Natural killer cell (primary cell): ENCODE data around the gene RNF220. TPM values are rescaled to one million over a fixed set of nuclear protein-coding genes. Genes with fewer than 3 reads are reported as not detected.

Source experiments
- ATAC-seq, 3 donors: fragments of 150-1000 bp in 2 of 3; fragments of 200-7000 bp in 1 of 3; cut with Tn5 transposase; 1 replicate in 1 of 3; 2 replicates in 2 of 3; pipeline ENCODE4 v1.10.0; 2021; ENCODE audit warnings: mild to moderate bottlenecking in 2 of 3, moderate library complexity in 2 of 3
- DNase-seq, 2 donors: peaks; one replicate each; pipeline versions ENCODE4 v3.0.0 to v3.0.0-alpha.2; 2013 to 2021; ENCODE audit warnings: mixed read lengths in 1 of 2
- H3K27ac ChIP-seq: one replicate; pipeline ENCODE4 v1.5.1; 2013; ENCODE audit warnings: mild to moderate bottlenecking, low read length
- H3K27me3 ChIP-seq: one replicate; pipeline ENCODE4 v1.6.1; 2013; ENCODE audit warnings: low read length; ENCODE audit not compliant: control insufficient read depth, insufficient read depth
- H3K36me3 ChIP-seq: one replicate; pipeline ENCODE4 v1.6.1; 2013; ENCODE audit warnings: low read length; ENCODE audit not compliant: control insufficient read depth, insufficient read depth
- H3K4me1 ChIP-seq: one replicate; pipeline ENCODE4 v1.6.1; 2013; ENCODE audit warnings: low read length; ENCODE audit not compliant: control insufficient read depth, insufficient read depth
- H3K4me3 ChIP-seq: one replicate; pipeline ENCODE4 v1.5.1; 2013; ENCODE audit warnings: low read length
- H3K9me3 ChIP-seq: one replicate; pipeline ENCODE4 v1.6.1; 2013; ENCODE audit warnings: low read length; ENCODE audit not compliant: control insufficient read depth, insufficient read depth
- H3K27ac Mint-ChIP-seq, 2 donors: one replicate each; pipeline ENCODE4 v1.8.0; 2022; ENCODE audit warnings: mild to moderate bottlenecking in 2 of 2, mixed read lengths in 2 of 2, moderate library complexity in 1 of 2
- H3K27me3 Mint-ChIP-seq, 2 donors: one replicate each; pipeline ENCODE4 v1.8.0; 2022; ENCODE audit warnings: low read depth in 2 of 2, mixed read lengths in 2 of 2
- H3K36me3 Mint-ChIP-seq: one replicate; pipeline ENCODE4 v1.8.0; 2022; ENCODE audit warnings: mixed read lengths
- H3K4me1 Mint-ChIP-seq, 2 donors: one replicate each; pipeline ENCODE4 v1.8.0; 2022; ENCODE audit warnings: mixed read lengths in 2 of 2
- H3K4me3 Mint-ChIP-seq: one replicate; pipeline ENCODE4 v1.8.0; 2022; ENCODE audit warnings: mild to moderate bottlenecking, moderate library complexity, mixed read lengths
- H3K9me3 Mint-ChIP-seq, 2 donors: one replicate each; pipeline ENCODE4 v1.8.0; 2022; ENCODE audit warnings: mixed read lengths in 2 of 2
- WGBS: methylation state at CpG from one replicate; pipeline ENCODE4 v1.1.7; 2013; ENCODE audit warnings: missing lambda C conversion rate; ENCODE audit not compliant: insufficient coverage; 5-methylcytosine and 5-hydroxymethylcytosine counted together
- intact Hi-C: fragments of 100-400 bp; cut with micrococcal nuclease; formaldehyde crosslinking; loops from one replicate; pipeline ENCODE4 v1.14.2; 2022
- total RNA-seq, 4 donors: library from RNA; stranded (reverse); fragments of 120-200 nt in 1 of 4; gene quantifications; one replicate each; pipeline versions ENCODE4 v1.2.3 to v1.2.4, GENCODE V29; 2013 to 2022
- TF ChIP-seq, protein P1 (sequence below): fragments of 200-600 bp; IDR thresholded peaks from one replicate; pipeline ENCODE4 v1.8.0; 2022; ENCODE audit warnings: antibody characterized with exemption

Gene RNF220
- total RNA-seq, 3 donors from 2014 or later (not counting 1 experiment from before 2014, with no cell fraction given): 88.5 to 107 (median 105) TPM

DNA sequence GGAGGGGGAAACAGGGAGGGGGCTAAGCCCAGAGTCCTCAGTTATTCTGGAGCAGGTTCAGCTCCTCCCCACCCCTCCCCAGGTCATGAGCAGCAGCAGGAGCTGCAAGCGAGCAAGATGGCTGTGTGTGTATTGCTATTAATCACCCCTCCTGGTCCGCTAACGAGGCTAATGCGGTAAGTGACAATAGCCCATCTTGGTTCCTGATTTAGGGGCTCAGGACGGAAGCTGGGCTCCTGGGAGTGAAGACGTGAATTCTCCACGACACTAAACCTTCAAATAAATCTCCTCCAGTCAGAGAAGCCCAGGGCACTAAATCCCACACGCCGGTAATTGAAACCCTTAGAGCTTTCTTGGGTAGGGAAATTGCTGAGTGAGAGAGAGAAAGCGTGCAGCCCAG, 193.1 kb downstream of the RNF220 start:
- H3K27me3 ChIP-seq: no peaks in the 10 kb centered on the region
- H3K9me3 ChIP-seq: no peaks in the 10 kb centered on the region
- no peak for DNase-seq
- intact Hi-C loops: loop anchor here (10.0 kb wide), 1 partner anchor 593 kb away; no protein-coding TSS in a partner anchor
- peaks cover 0 to 5% of the 10 kb centered on the region in 2 donors for H3K27me3 Mint-ChIP-seq
- no peak overlapping the region for H3K4me3 Mint-ChIP-seq
- H3K36me3 ChIP-seq: no peaks in the 10 kb centered on the region
- TF ChIP-seq, protein P1, sequence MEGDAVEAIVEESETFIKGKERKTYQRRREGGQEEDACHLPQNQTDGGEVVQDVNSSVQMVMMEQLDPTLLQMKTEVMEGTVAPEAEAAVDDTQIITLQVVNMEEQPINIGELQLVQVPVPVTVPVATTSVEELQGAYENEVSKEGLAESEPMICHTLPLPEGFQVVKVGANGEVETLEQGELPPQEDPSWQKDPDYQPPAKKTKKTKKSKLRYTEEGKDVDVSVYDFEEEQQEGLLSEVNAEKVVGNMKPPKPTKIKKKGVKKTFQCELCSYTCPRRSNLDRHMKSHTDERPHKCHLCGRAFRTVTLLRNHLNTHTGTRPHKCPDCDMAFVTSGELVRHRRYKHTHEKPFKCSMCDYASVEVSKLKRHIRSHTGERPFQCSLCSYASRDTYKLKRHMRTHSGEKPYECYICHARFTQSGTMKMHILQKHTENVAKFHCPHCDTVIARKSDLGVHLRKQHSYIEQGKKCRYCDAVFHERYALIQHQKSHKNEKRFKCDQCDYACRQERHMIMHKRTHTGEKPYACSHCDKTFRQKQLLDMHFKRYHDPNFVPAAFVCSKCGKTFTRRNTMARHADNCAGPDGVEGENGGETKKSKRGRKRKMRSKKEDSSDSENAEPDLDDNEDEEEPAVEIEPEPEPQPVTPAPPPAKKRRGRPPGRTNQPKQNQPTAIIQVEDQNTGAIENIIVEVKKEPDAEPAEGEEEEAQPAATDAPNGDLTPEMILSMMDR: no peak
- no peaks in the 10 kb centered on the region for H3K4me1 Mint-ChIP-seq
- 94% methylated on average over 10 of the region's 10 CpGs for WGBS
- no peak overlapping the region for H3K27ac ChIP-seq
- no peak overlapping the region for H3K4me3 ChIP-seq
- no peak overlapping the region for H3K27ac Mint-ChIP-seq
- ATAC-seq: no peak
- no peaks in the 10 kb centered on the region for H3K36me3 Mint-ChIP-seq
- peaks cover 3% of the 10 kb centered on the region for H3K4me1 ChIP-seq
- H3K9me3 Mint-ChIP-seq: no peaks in the 10 kb centered on the region

DNA sequence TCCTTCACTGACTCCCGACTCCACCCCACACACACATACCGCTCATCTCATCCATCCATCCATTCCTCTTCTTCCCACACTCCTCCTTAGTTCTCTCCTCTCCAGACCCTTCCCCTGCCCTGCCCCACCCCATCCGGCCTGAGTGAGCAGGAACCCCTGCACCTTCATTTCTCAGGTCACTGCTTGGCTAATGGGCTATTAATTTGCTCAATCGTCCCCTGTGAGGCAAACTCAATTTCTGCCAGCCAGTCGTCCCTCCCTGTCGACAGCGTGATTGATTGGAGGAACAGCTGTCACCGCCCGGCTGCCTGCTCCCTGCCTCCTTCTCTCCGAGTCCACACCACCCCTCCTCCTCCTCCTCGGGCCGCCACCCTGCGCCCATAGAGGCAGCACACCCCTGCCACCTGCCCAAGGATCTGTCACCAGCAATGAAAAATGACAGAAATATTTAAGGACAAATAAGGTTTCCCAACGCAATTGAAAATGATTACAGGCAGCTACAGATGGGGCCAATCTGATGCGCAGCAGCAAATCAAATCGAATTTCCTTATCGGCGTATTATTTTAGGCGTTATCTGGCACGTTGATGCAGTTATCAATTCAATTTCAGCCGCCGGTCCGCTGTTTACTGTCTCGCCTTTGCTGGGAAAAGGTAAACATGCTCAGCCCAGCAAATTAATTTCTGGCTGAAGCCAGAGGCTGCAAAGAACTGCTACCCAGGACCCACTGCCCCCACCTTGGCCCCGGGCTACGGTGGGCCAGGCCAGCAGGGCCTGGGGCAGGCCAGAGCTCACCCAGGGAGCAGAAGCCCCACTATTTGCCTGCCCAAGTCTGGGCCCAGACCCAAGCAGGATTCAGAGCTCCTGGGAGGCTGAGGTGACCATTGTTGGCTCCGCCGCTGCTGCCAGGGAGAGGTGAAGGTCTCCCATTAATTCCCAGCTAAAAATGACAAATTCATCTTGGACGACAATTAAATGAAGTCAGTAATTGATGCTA, 197.9 kb downstream of the RNF220 start:
- H3K27ac Mint-ChIP-seq: no peak overlapping the region
- H3K9me3 Mint-ChIP-seq: no peaks in the 10 kb centered on the region
- H3K27me3 Mint-ChIP-seq: peaks cover 0 to 5% of the 10 kb centered on the region in 2 donors
- DNase-seq (no peak), ATAC-seq (no peak)
- WGBS: 85% methylated on average over 29 of the region's 29 CpGs
- H3K27me3 ChIP-seq: no peaks in the 10 kb centered on the region
- no peaks in the 10 kb centered on the region for H3K36me3 ChIP-seq
- H3K4me3 Mint-ChIP-seq: no peak overlapping the region
- H3K36me3 Mint-ChIP-seq: no peaks in the 10 kb centered on the region
- H3K9me3 ChIP-seq: no peaks in the 10 kb centered on the region
- H3K27ac ChIP-seq: no peak overlapping the region
- H3K4me1 ChIP-seq: no peaks in the 10 kb centered on the region
- no peak overlapping the region for H3K4me3 ChIP-seq
- TF ChIP-seq, protein P1: no peak
- intact Hi-C loops: no loop called here
- no peaks in the 10 kb centered on the region for H3K4me1 Mint-ChIP-seq

DNA sequence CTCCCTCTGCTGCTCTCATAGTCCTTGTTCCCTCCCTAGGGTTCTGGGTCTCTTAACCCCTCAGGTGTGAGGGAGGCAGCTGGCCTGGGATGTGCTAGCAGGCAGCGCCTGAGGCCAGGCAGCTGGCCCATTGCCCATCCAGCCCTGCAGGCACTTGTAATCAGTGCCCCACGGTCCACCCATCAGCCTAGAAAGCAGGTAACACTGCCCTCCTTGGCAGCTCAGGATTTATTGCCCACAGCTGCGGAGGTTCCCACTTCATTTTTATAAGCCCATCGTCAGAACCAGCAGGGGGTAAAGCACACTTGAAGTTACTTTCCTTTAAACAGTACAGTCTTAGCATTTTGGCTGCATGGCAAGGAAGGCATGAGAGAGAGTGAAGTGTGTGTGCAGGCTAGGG, 198.7 kb downstream of the RNF220 start:
- no peaks in the 10 kb centered on the region for H3K27me3 ChIP-seq
- intact Hi-C loops: no loop called here
- WGBS: 55% methylated on average over 4 of the region's 4 CpGs
- no peaks in the 10 kb centered on the region for H3K36me3 Mint-ChIP-seq
- H3K27ac ChIP-seq: no peak overlapping the region
- no peaks in the 10 kb centered on the region for H3K36me3 ChIP-seq
- no peaks in the 10 kb centered on the region for H3K4me1 ChIP-seq
- ATAC-seq (no peak), DNase-seq (no peak)
- no peaks in the 10 kb centered on the region for H3K9me3 Mint-ChIP-seq
- no peak overlapping the region for H3K4me3 Mint-ChIP-seq
- H3K4me3 ChIP-seq: no peak overlapping the region
- H3K27ac Mint-ChIP-seq: no peak overlapping the region
- TF ChIP-seq, protein P1: no peak
- no peaks in the 10 kb centered on the region for H3K9me3 ChIP-seq
- H3K4me1 Mint-ChIP-seq: no peaks in the 10 kb centered on the region
- H3K27me3 Mint-ChIP-seq: peaks cover 0 to 5% of the 10 kb centered on the region in 2 donors
